KMS-11 (cell line): Measurements from ENCODE around the gene NWD2.

ENCODE experiments used
- H2AFZ ChIP-seq: fragments of 200-600 bp; sonication (generic); 2 replicates; pipeline ENCODE4 v1.6.1; 2016; ENCODE audit warnings: antibody characterized with exemption, mixed run types, low read depth
- H3K27ac ChIP-seq: fragments of 200-600 bp; sonication (generic); 2 replicates; pipeline ENCODE4 v1.6.1; 2016; ENCODE audit warnings: mild to moderate bottlenecking, mixed run types
- H3K27me3 ChIP-seq: fragments of 200-600 bp; sonication (generic); 2 replicates; pipeline ENCODE4 v1.6.1; 2017; ENCODE audit warnings: mild to moderate bottlenecking, low read depth, mixed run types, moderate library complexity; ENCODE audit not compliant: insufficient read depth
- H3K36me3 ChIP-seq: fragments of 200-600 bp; sonication (generic); 2 replicates; pipeline ENCODE4 v1.6.1; 2017; ENCODE audit warnings: mild to moderate bottlenecking, mixed run types; ENCODE audit not compliant: insufficient read depth
- H3K4me1 ChIP-seq: fragments of 200-600 bp; sonication (generic); 2 replicates; pipeline ENCODE4 v1.6.1; 2016; ENCODE audit warnings: mild to moderate bottlenecking, low read depth, mixed run types; ENCODE audit not compliant: poor library complexity, severe bottlenecking
- H3K4me2 ChIP-seq: fragments of 200-600 bp; sonication (generic); 2 replicates; pipeline ENCODE4 v1.7.0; 2016; ENCODE audit warnings: mild to moderate bottlenecking, mixed run types
- H3K4me3 ChIP-seq: fragments of 200-600 bp; sonication (generic); IDR thresholded peaks from 2 replicates; pipeline ENCODE4 v1.6.1; 2017; ENCODE audit warnings: low read depth, low read length, mixed read lengths; ENCODE audit not compliant: insufficient read depth
- H3K79me2 ChIP-seq: fragments of 200-600 bp; sonication (generic); 2 replicates; pipeline ENCODE4 v1.6.1; 2016; ENCODE audit warnings: low read depth, mixed run types; ENCODE audit not compliant: insufficient read depth
- H3K9ac ChIP-seq: fragments of 200-600 bp; sonication (generic); 2 replicates; pipeline ENCODE4 v1.6.1; 2016; ENCODE audit warnings: mild to moderate bottlenecking, mixed run types
- H4K20me1 ChIP-seq: fragments of 200-600 bp; sonication (generic); 2 replicates; pipeline ENCODE4 v1.6.1; 2016; ENCODE audit warnings: mild to moderate bottlenecking, mixed run types; ENCODE audit not compliant: insufficient read depth
- TF ChIP-seq, protein P1 (sequence below): fragments of 200-600 bp; sonication (generic); conservative IDR thresholded peaks from 2 replicates; pipeline ENCODE4 v1.6.1; 2017; ENCODE audit warnings: low read depth, mild to moderate bottlenecking, antibody characterized with exemption, low read length, moderate library complexity, mixed read lengths

NWD2 gene

GRCh38 chr4:37467223-37467622, 222.7 kb downstream of the NWD2 start:
- Histone ChIP-seq H4K20me1 (no peaks in the 10 kb centered on the region), H3K4me3 (no peak overlapping the region), H3K36me3 (no peaks in the 10 kb centered on the region), H3K27ac (no peak overlapping the region), H3K4me1 (no peaks in the 10 kb centered on the region), H2AFZ (no peak overlapping the region), H3K79me2 (no peaks in the 10 kb centered on the region), H3K4me2 (no peak overlapping the region), H3K9ac (no peak overlapping the region), H3K27me3 (no peaks in the 10 kb centered on the region)
- TF ChIP-seq, protein P1, sequence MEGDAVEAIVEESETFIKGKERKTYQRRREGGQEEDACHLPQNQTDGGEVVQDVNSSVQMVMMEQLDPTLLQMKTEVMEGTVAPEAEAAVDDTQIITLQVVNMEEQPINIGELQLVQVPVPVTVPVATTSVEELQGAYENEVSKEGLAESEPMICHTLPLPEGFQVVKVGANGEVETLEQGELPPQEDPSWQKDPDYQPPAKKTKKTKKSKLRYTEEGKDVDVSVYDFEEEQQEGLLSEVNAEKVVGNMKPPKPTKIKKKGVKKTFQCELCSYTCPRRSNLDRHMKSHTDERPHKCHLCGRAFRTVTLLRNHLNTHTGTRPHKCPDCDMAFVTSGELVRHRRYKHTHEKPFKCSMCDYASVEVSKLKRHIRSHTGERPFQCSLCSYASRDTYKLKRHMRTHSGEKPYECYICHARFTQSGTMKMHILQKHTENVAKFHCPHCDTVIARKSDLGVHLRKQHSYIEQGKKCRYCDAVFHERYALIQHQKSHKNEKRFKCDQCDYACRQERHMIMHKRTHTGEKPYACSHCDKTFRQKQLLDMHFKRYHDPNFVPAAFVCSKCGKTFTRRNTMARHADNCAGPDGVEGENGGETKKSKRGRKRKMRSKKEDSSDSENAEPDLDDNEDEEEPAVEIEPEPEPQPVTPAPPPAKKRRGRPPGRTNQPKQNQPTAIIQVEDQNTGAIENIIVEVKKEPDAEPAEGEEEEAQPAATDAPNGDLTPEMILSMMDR = no peak

DNA sequence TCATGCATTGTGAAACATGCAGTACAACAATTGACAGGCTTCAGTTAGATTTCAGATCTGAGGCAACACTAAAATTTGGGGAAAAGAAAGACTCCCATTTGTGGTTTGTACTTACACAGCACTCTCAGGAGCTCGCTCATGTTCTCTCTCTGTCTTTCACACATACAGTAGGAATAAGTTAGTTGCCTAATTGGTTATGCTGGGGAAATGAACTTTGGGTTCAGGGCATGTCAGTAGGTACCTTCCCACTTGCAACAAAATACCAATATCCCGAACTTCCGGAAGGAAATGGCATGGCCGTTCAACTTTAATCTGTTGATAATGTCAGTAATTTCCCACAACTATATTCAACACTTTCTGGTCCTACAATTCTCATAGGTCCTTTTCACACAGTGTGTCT, 223.3 kb downstream of the NWD2 start:
- no peak overlapping the region for H3K27ac ChIP-seq
- no peaks in the 10 kb centered on the region for H3K27me3 ChIP-seq
- no peaks in the 10 kb centered on the region for H4K20me1 ChIP-seq
- H3K4me1 ChIP-seq = no peaks in the 10 kb centered on the region
- TF ChIP-seq, protein P1 = no peak
- no peak overlapping the region for H3K4me2 ChIP-seq
- no peak overlapping the region for H3K9ac ChIP-seq
- no peaks in the 10 kb centered on the region for H3K36me3 ChIP-seq
- H3K79me2 ChIP-seq = no peaks in the 10 kb centered on the region
- no peak overlapping the region for H2AFZ ChIP-seq
- no peak overlapping the region for H3K4me3 ChIP-seq

GRCh38 chr4:37469286-37469685, 224.7 kb downstream of the NWD2 start:
- Histone ChIP-seq H3K79me2 (no peaks in the 10 kb centered on the region), H3K36me3 (no peaks in the 10 kb centered on the region), H4K20me1 (no peaks in the 10 kb centered on the region), H3K4me3 (no peak overlapping the region), H3K4me2 (no peak overlapping the region), H2AFZ (no peak overlapping the region), H3K4me1 (no peaks in the 10 kb centered on the region), H3K9ac (no peak overlapping the region), H3K27me3 (no peaks in the 10 kb centered on the region), H3K27ac (no peak overlapping the region)
- TF ChIP-seq, protein P1 = no peak

DNA sequence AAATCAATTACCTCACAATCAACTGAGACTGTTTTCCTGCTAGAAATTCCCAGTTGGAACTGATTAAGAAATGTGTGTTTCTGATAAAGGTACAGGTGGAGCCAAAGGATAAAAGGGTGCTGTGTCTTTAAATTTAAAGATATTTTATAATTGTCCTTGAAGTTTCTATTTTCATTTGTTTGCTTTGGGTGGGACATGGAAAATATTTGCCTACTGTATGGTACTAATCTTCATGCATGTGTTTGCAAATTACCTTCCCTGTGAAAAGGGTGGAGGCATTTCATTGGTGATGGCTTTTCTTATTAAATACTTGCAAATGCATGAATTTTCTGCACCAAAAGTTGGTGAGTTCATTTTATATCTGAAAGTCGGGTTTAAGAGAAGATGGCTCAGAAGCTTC, 225.7 kb downstream of the NWD2 start:
- H3K27ac ChIP-seq = no peak overlapping the region
- no peak overlapping the region for H3K4me3 ChIP-seq
- H3K36me3 ChIP-seq = no peaks in the 10 kb centered on the region
- no peak overlapping the region for H3K9ac ChIP-seq
- no peaks in the 10 kb centered on the region for H3K4me1 ChIP-seq
- H3K79me2 ChIP-seq = no peaks in the 10 kb centered on the region
- no peaks in the 10 kb centered on the region for H3K27me3 ChIP-seq
- H3K4me2 ChIP-seq = no peak overlapping the region
- H2AFZ ChIP-seq = no peak overlapping the region
- no peaks in the 10 kb centered on the region for H4K20me1 ChIP-seq
- TF ChIP-seq, protein P1 = no peak
